Stimulated activated CD4-positive, alpha-beta T cell treated with anti-CD3 and anti-CD28 coated beads, Interleukin-1b, Interleukin-23, amount 100 ng/mL, for 4 hours (primary cell): ENCODE data around the gene ADCY2.
A peak's percentile ranks its signal among the peaks of the same experiment; 100 is the strongest.

ENCODE experiments used
- DNase-seq, 2 donors: peaks; one replicate each; pipeline ENCODE4 v3.0.0-alpha.2; 2020; ENCODE audit warnings: low read depth in 2 of 2

ADCY2 gene

DNA sequence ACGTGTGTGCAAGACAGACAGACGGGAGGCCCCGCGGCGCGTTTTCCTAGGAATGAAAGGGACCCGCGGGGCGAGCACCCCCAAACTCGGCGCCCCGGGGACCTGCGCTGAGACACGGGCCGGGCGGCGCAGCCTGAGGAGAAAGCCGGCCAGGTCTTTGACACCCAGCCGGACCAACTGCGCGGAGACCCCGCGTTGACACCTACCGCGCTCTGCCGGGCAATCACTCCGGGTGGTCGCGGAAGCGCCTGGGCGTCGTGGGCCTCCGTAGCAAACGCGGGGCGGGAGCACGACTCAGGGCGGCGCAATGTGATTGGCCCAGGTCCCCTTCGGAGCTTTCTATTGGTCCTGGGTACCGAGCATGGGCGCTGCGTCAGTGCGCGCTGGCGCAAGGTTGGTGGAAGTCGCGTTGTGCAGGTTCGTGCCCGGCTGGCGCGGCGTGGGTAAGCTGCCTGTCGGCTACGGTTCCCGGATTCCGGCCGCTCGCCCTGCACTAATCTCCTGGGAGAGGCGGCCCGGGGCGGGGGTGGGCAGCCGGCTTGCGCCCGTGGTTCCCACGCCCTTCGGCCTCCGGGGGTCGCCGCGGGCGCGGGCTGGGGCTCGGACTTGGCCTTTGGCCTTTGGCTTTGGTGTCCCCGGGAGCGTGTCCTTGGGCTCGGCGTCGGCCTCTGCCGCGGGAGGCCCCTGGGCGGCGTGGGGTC is 473.0 kb downstream of the ADCY2 start, which contains the start of the genes FASTKD3 and MTRR:
TSS of gene FASTKD3 (minus strand) at position 259 of the 701 bp plus-strand sequence. CDS start 948 bp downstream, outside the sequence.
TSS of gene MTRR (plus strand) at position 376 of the 701 bp plus-strand sequence. CDS start 1,647 bp downstream, outside the sequence.
- peak; percentile 81 to 83 for DNase-seq

DNA sequence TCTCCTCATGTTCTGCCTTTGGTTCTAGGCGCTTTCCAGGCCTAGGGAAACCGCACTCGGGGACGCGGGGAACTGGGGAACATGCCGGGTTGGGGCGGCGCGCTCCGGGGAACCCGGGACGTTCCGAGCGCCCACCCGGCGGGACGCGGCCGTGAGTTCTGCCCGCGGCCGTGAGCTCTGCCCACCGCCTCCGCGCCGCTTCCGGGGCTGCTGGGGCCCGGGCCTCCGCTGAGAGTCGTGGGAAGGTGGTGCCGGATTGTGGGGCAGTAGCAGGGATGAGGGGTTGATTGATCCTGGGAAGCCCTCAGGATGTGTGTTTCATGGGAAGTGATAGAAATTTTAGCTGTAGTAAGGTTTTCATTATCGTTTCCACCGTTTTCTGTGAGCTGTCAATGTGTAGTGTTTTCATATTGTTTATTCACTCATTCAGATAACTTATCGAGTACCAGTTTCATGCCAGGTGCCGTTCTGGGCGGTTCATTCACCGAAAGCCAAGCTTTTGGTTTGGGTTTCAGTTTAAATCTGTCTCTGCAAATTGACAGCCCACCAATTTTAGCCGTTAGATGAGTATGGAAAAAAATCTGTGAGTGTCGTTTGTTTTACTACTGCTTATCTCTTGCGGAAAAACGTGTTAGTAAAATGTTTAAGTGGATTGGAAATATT is 473.7 kb downstream of the ADCY2 start:
- DNase-seq = peak in 1 of 2 donors; percentile 27

DNA sequence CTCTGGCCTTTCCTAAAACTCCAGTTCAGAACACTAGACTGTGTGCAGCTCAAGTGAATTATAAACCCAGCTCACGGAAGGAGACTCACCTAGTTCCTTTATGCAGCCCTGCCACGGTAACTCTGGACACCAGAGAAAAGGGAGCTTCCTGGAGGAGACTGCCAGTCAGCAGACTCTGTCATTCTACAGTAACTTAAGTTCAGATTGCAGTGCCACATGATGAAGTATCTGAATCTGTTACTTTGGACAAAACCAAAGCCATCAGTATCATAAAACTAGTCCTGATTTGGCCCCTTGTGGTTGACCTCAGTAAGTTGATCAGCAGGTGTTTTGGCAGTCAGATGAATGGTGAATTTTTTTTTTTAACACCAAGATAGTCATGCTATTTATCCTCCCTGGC is 475.7 kb downstream of the ADCY2 start:
- DNase-seq = no peak

DNA sequence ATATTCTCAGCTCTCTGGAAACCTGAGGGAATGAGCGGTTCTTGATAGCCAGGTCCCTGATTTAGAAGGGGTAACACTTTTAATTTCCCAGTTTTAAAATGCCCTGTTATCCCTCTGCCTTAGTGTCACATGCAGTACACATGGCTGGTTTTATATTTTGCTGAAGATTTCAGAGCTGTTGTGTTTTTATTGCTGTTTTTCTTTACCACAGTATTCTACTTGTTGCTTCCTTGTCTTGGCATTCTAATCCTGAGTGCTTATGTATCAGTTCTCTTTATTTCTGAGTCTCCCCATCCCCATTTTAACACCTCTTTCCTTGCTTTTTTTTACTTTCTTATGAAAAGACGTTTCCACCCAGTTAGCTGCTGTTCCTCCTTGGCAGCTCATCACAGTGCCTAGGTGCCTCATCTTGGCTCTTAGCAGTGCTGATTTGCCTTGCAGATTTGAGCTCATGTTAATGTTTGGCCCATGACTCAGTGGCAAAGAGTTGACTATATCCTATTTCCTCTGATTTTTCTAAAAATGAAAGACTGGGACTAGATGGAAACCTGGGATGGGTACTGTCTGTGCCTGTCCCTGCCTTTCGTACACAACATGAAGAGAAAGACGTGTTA is 476.7 kb downstream of the ADCY2 start:
- no peak for DNase-seq

DNA sequence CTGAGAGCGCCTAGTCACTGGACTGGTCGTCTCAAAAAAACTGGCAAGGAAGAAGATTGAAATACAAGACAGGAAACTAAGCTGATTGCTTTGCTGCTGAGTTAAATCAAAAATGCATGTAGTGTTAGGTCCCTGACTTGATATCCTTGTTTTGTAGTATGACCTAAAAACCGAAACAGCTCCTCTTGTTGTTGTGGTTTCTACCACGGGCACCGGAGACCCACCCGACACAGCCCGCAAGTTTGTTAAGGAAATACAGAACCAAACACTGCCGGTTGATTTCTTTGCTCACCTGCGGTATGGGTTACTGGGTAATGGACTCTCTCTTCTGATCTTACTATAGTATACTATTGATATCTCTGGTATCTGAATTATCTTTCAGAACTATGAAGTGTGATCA is 477.3 kb downstream of the ADCY2 start:
- DNase-seq = no peak

DNA sequence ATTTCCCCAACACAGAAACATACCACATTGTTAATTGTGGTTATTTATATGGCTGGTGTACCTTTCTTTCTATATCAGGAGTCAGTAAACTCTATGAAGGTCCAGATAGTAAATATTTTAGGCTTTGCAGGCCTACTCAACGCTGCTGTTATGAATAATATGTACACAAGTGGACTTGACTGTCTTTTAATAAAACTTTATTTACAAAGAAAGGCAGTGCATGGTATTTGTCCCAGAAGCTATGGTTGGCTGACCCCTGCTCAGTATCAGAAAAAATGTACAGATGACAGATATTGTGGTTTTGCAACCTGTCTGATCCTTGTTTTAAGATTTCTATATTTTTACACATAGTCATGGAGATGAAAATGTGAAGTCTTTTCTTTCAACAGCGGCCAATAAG is 478.7 kb downstream of the ADCY2 start:
- no peak for DNase-seq

DNA sequence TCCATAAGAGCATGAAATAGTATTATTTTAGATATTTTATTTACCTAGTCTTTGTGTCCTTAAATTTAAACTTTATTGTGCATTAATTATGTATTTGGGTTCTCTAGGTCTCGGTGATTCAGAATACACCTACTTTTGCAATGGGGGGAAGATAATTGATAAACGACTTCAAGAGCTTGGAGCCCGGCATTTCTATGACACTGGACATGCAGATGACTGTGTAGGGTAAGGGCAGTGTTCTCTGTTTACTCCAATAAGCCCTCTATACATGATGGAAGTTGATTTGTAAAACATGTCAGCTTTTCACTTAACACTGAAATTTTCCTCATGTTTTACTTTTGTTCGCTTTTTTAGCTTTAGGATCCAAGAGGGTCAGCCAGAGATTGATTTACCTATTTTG is 479.2 kb downstream of the ADCY2 start:
- no peak for DNase-seq

DNA sequence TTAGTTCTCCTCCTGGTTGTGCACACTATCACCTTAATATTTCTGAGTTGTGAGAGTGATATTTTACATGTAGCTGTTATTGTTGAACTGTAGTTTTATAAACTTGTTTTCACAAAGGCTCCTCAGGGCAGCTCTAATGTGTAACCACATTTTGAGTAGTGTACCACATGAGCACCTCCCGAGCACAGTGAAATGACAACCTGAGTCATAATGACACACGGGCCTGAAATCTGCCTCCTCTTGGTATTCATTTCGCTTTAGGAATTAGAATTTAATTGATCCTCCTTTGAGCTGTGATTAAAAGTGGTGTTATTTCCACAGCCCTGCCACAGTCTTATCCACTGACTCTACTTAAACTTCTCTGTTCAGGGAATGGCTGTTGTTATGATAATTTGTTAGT is 480.9 kb downstream of the ADCY2 start:
- DNase-seq = no peak

DNA sequence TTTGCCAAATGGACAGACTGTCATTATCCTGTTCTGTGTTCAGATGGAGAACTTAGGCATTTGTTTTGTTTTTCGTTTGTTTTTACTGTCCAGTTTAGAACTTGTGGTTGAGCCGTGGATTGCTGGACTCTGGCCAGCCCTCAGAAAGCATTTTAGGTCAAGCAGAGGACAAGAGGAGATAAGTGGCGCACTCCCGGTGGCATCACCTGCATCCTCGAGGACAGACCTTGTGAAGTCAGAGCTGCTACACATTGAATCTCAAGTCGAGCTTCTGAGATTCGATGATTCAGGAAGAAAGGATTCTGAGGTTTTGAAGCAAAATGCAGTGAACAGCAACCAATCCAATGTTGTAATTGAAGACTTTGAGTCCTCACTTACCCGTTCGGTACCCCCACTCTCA is 481.9 kb downstream of the ADCY2 start:
- no peak for DNase-seq

DNA sequence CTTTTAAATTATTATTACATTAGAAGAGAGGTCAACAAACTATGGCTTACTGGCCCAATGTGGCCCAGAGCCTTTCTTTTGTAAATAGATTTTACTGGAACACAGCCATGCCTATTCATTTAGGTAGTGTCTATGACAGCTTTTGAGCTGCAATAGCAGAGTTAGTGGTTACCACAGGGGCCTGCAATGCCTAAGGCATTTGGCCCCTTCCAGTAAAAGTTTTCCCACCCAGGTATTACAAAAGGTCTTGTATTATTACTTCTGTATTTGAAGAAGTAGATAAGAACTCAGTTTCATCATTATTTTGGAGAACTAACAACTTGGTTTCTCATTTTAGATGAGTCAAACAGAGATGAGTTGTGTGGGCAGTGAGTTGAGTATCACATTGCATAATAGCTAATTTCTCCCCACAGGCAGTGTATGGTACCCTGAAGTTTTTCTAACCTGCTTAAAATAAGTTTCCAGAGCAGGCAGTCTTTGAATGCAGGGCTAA is 482.5 kb downstream of the ADCY2 start:
- DNase-seq = no peak
